Measurements from ENCODE around the gene FLNB.
"Not testable (repeated sequence)": the region's sequence is repeated elsewhere in the genome, so short reads cannot be mapped to it uniquely, and the experiment has no call there.

Gene FLNB

GRCh38 chr3:58198362-58198761 lies 190.1 kb downstream of the FLNB start:
- no peak for ATAC-seq
- TF ChIP-seq CREB5 (CRISPR knock-in tag; IDR thresholded peaks at IDR 0.05; ENCODE audit: low read depth) (no peak), ZNF8 (CRISPR knock-in tag; IDR thresholded peaks at IDR 0.05) (no peak), ARNTL (CRISPR knock-in tag; IDR thresholded peaks at IDR 0.05; ENCODE audit: borderline replicate concordance, low read depth) (no peak), RARB (CRISPR knock-in tag; IDR thresholded peaks at IDR 0.05) (no peak), TCF4 (CRISPR knock-in tag; IDR thresholded peaks at IDR 0.05; ENCODE audit: borderline replicate concordance) (no peak), ESRRG (CRISPR knock-in tag; IDR thresholded peaks at IDR 0.05) (no peak), BACH2 (CRISPR knock-in tag; IDR thresholded peaks at IDR 0.05; ENCODE audit: borderline replicate concordance) (no peak), CSRNP3 (CRISPR knock-in tag; IDR thresholded peaks at IDR 0.05) (no peak), ZNF565 (CRISPR knock-in tag; conservative IDR thresholded peaks at IDR 0.05; ENCODE audit: low read depth) (no peak)

GRCh38 chr3:58198804-58199203 lies 190.6 kb downstream of the FLNB start:
- ATAC-seq, result no peak
- TF ChIP-seq RARB (CRISPR knock-in tag; IDR thresholded peaks at IDR 0.05), result no peak
- TF ChIP-seq ZFP3 (CRISPR knock-in tag; IDR thresholded peaks at IDR 0.05), result no peak
- TF ChIP-seq TSHZ2 (CRISPR knock-in tag; IDR thresholded peaks at IDR 0.05), result no peak

GRCh38 chr3:58200121-58200709 lies 192.0 kb downstream of the FLNB start:
- ATAC-seq, result no peak

GRCh38 chr3:58200846-58201355 lies 192.7 kb downstream of the FLNB start:
- ATAC-seq, result no peak
- TF ChIP-seq ZNF8 (CRISPR knock-in tag; IDR thresholded peaks at IDR 0.05), result no peak
- TF ChIP-seq CREB5 (CRISPR knock-in tag; IDR thresholded peaks at IDR 0.05; ENCODE audit: low read depth), result no peak
- no peak for TF ChIP-seq ESRRG (CRISPR knock-in tag; IDR thresholded peaks at IDR 0.05)
- TF ChIP-seq ISL1 (CRISPR knock-in tag; IDR thresholded peaks at IDR 0.05), result no peak
- TF ChIP-seq ZFP3 (CRISPR knock-in tag; IDR thresholded peaks at IDR 0.05), result no peak
- no peak for TF ChIP-seq TCF4 (CRISPR knock-in tag; IDR thresholded peaks at IDR 0.05; ENCODE audit: borderline replicate concordance)
- TF ChIP-seq CSDC2 (CRISPR knock-in tag; IDR thresholded peaks at IDR 0.05), result no peak
- no peak for TF ChIP-seq TSHZ2 (CRISPR knock-in tag; IDR thresholded peaks at IDR 0.05)
- no peak for TF ChIP-seq ZC3H10 (CRISPR knock-in tag; IDR thresholded peaks at IDR 0.05)
- no peak for TF ChIP-seq BACH2 (CRISPR knock-in tag; IDR thresholded peaks at IDR 0.05; ENCODE audit: borderline replicate concordance)
- TF ChIP-seq ARNTL (CRISPR knock-in tag; IDR thresholded peaks at IDR 0.05; ENCODE audit: borderline replicate concordance, low read depth), result no peak
- TF ChIP-seq ZNF565 (CRISPR knock-in tag; conservative IDR thresholded peaks at IDR 0.05; ENCODE audit: low read depth), result no peak

More at GRCh38 chr3:58200121-58200709, 192.0 kb downstream of the FLNB start:
- no peak for TF ChIP-seq TOX (CRISPR knock-in tag; IDR thresholded peaks at IDR 0.05; ENCODE audit: borderline replicate concordance)
- TF ChIP-seq CSDC2 (CRISPR knock-in tag; IDR thresholded peaks at IDR 0.05), result no peak
- no peak for TF ChIP-seq RARB (CRISPR knock-in tag; IDR thresholded peaks at IDR 0.05)
- TF ChIP-seq GLIS3 (CRISPR knock-in tag; IDR thresholded peaks at IDR 0.05), result no peak

GRCh38 chr3:58201451-58201850 lies 193.2 kb downstream of the FLNB start:
- not testable (repeated sequence) for ATAC-seq

Data from SK-N-SH treated with all-trans-retinoic acid at 6 μM for 48 hours (cell line).